Endothelial cell of umbilical vein (primary cell): ENCODE measurements around the gene LIME1.
A peak's percentile ranks its signal among the peaks of the same experiment; 100 is the strongest.

Source experiments
- EZH2 ChIP-seq: IDR thresholded peaks from 2 replicates; pipeline ENCODE4 v1.6.1; 2012; ENCODE audit warnings: borderline replicate concordance, low read depth, mild to moderate bottlenecking, moderate library complexity, low read length, inconsistent platforms; ENCODE audit not compliant: severe bottlenecking
- FOS ChIP-seq: IDR thresholded peaks from 2 replicates; pipeline ENCODE4 v1.6.1; 2011; ENCODE audit warnings: mild to moderate bottlenecking, low read length, moderate library complexity, borderline replicate concordance; ENCODE audit not compliant: insufficient read depth
- GATA2 ChIP-seq: IDR thresholded peaks from 2 replicates; pipeline ENCODE4 v1.7.0; 2011; ENCODE audit warnings: low read depth, mild to moderate bottlenecking, moderate library complexity, mixed read lengths, low read length; ENCODE audit not compliant: insufficient read length, insufficient read depth
- JUN ChIP-seq: IDR thresholded peaks from 2 replicates; pipeline ENCODE4 v1.6.1; 2011; ENCODE audit warnings: borderline replicate concordance, low read depth; ENCODE audit not compliant: insufficient read length, insufficient read depth
- MYC ChIP-seq: IDR thresholded peaks from one replicate; pipeline ENCODE4 v1.6.1; 2011; ENCODE audit warnings: mild to moderate bottlenecking, low read depth, low read length
- POLR2A ChIP-seq: IDR thresholded peaks from 2 replicates; pipeline ENCODE4 v1.6.1; 2012; ENCODE audit warnings: low read depth, mild to moderate bottlenecking, control low read depth, low read length
- POLR2AphosphoS5 ChIP-seq: IDR thresholded peaks from 2 replicates; pipeline ENCODE4 v1.6.1; 2012; ENCODE audit warnings: low read depth, mild to moderate bottlenecking, control low read depth, low read length, moderate library complexity; ENCODE audit not compliant: insufficient read depth
- TF ChIP-seq, protein P1 (sequence below), 2 donors: IDR thresholded peaks; 1 replicate in 1 of 2; 2 replicates in 1 of 2; pipeline ENCODE4 v1.5.1; 2011; ENCODE audit warnings: low read length in 2 of 2, mild to moderate bottlenecking in 2 of 2, moderate library complexity in 2 of 2, control low read depth in 1 of 2, inconsistent platforms in 1 of 2, low read depth in 1 of 2; ENCODE audit not compliant: insufficient read depth in 1 of 2; ENCODE audit errors: extremely low read depth in 1 of 2
- TF ChIP-seq, protein P2 (sequence below): IDR thresholded peaks from 2 replicates; pipeline ENCODE4 v1.6.1; 2011; ENCODE audit not compliant: insufficient read depth, insufficient read length

DNA sequence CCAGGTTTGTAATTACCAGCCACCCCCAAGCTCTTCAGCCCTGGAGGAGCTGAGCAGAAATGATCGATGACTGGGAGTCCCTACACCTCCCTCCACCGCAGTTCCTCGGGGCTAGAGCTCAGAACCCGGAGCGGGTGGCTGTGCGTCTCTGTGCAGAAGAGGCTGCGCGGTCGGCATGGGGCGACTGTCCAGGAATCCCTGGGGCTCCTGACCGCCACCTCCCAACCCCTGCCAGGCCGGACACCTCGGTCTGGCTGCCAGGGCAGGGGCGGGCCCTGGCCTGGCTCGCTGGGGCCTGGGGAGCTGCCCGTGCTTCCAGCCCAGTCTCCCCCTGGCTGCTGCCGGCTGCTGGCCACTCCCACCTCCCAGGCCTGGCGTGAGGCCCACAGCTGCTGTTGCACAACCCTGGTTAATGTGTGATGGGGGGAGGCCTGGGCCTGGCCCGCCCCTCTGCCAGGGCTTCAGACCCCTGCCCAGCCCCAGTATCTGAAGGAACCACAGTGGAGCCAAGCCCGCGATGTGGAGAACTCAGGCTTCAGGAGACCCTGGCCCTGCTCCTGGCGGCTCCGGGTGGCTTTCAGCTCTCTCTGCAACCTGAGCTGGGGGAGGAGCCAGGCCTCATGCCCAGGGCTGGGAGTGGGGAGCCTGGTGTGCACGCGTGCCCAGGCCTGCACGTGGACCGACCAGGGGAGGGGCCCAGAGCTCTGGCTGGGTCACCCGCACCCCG is 4.3 kb downstream of the LIME1 start:
- TF ChIP-seq, protein P1, sequence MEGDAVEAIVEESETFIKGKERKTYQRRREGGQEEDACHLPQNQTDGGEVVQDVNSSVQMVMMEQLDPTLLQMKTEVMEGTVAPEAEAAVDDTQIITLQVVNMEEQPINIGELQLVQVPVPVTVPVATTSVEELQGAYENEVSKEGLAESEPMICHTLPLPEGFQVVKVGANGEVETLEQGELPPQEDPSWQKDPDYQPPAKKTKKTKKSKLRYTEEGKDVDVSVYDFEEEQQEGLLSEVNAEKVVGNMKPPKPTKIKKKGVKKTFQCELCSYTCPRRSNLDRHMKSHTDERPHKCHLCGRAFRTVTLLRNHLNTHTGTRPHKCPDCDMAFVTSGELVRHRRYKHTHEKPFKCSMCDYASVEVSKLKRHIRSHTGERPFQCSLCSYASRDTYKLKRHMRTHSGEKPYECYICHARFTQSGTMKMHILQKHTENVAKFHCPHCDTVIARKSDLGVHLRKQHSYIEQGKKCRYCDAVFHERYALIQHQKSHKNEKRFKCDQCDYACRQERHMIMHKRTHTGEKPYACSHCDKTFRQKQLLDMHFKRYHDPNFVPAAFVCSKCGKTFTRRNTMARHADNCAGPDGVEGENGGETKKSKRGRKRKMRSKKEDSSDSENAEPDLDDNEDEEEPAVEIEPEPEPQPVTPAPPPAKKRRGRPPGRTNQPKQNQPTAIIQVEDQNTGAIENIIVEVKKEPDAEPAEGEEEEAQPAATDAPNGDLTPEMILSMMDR (IDR thresholded peaks at IDR 0.05; ENCODE audit: extremely low read depth in 1 of 2, insufficient read depth in 1 of 2, low read depth in 1 of 2, low read length in 2 of 2): peak; percentile 8 to 29
- no peak for TF ChIP-seq POLR2A
- TF ChIP-seq, protein P2, sequence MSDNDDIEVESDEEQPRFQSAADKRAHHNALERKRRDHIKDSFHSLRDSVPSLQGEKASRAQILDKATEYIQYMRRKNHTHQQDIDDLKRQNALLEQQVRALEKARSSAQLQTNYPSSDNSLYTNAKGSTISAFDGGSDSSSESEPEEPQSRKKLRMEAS: no peak
- no peak for TF ChIP-seq EZH2
- TF ChIP-seq MYC: no peak
- peak; percentile 23 for TF ChIP-seq POLR2AphosphoS5
- TF ChIP-seq GATA2: no peak
- TF ChIP-seq JUN: no peak
- TF ChIP-seq FOS: no peak
